ENCODE data around the gene DCLRE1C.
"Not testable (repeated sequence)": the region's sequence is repeated elsewhere in the genome, so short reads cannot be mapped to it uniquely, and the experiment has no call there.

- TF ChIP-seq, protein P1, sequence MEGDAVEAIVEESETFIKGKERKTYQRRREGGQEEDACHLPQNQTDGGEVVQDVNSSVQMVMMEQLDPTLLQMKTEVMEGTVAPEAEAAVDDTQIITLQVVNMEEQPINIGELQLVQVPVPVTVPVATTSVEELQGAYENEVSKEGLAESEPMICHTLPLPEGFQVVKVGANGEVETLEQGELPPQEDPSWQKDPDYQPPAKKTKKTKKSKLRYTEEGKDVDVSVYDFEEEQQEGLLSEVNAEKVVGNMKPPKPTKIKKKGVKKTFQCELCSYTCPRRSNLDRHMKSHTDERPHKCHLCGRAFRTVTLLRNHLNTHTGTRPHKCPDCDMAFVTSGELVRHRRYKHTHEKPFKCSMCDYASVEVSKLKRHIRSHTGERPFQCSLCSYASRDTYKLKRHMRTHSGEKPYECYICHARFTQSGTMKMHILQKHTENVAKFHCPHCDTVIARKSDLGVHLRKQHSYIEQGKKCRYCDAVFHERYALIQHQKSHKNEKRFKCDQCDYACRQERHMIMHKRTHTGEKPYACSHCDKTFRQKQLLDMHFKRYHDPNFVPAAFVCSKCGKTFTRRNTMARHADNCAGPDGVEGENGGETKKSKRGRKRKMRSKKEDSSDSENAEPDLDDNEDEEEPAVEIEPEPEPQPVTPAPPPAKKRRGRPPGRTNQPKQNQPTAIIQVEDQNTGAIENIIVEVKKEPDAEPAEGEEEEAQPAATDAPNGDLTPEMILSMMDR (conservative IDR thresholded peaks at IDR 0.05; ENCODE audit: low read length) = not testable (repeated sequence)
- TF ChIP-seq EZH2phosphoT487 (IDR thresholded peaks at IDR 0.05; ENCODE audit: borderline replicate concordance, low read depth, low read length) = not testable (repeated sequence)
These were observed 11.0 kb downstream of the DCLRE1C start for GRCh38 chr10:14942950-14943338.

Data from OCI-LY7 (cell line).